NCI-H345 (cell line): ENCODE measurements around the gene IPO9.
"Not testable (repeated sequence)": the region's sequence is repeated elsewhere in the genome, so short reads cannot be mapped to it uniquely, and the experiment has no call there.

Experiments
- DNase-seq: peaks from one replicate; lab custom pipeline; 2025; lab: John Stamatoyannopoulos, UW

IPO9 gene

DNA sequence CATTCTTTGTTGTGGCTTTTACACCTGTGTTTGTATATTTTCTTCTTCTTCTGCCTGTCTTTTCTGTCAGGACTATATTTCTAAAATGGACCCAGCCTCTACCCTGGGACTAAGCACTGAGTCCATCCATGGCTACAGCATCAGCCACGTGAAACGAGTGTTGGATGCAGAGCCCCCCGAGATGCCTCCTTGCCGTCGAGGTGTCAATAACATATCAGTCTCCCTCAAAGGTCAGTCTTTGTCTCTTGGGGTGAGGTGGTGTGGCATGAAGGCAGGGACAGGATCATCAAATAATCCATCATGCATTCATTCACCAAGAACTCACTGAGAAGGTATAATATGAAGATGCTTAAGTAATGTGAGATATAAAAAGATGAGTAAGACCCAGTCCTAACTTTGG is 19.1 kb upstream of the IPO9 start:
- no peak for DNase-seq

DNA sequence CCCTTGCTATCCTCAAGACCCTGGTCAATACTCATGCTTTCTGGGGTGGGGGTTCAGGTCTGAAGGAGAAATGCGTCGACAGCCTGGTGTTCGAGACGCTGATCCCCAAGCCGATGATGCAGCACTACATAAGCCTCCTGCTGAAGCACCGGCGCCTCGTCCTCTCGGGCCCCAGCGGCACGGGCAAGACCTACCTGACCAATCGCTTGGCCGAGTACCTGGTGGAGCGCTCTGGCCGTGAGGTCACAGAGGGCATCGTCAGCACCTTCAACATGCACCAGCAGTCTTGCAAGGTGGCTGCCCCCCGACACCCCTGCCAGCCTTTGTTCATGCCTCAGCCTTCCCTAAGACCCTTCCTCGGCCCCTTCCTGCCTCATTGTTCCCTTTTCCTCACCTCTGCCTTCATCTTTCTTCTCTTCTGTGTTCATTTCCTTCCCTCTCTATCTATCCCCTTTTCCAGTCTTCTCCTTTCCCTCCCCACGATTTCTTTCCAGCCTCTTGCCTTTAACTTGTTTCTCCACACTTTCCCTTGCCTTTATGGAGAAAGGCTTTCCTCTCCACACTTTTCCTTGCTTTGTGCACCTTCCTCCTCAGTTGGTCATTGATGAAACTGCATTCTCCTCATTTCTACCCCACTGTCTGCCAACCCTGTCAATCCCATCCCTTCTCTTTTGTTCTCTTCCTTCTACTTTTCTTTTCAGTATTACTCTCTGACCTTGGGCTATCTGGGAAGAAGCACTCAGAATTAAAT is 18.3 kb upstream of the IPO9 start:
- no peak for DNase-seq

DNA sequence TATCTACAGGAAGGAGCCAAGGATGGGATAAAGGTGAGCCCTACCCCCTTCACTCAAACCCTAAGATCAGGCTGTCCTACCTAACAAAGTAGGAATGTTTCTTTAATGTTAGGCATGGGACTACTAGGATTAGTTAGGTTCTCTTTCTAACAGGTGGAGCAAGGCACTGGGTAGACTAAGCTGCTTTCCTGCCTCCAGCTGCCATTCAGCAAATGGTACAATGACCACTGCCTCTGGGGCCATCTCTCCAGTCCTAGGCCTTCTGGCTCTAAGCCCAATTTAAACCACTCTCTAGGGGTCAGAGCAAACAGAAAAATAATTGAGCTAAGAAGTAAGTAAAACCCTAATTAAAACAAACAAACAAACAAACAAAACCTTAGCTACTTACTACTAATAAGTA is 15.7 kb upstream of the IPO9 start:
- no peak for DNase-seq

DNA sequence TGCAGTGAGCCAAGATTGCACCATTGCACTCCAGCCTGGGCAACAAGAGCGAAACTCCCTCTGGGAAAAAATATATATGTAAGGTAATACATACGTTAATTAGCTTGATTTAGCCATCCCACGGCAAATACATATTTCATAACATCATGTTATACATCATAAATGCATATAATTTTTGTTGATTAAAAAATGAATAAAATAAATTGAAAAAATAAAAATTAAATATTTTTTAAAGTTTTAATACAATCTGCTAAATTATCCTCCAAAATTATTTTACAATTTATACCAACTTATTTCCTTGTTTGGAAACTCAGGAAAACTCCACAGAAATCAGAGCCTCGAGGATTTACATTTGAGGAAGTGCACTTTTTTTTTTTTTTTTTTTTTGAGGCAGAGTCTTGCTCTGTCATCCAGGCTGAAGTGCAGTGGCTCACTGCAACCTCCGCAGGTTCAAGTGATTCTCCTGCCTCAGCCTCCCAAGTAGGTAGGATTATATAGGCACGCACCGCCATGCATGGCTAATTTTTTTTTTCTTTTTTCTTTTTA is 12.6 kb upstream of the IPO9 start:
- no peak for DNase-seq

DNA sequence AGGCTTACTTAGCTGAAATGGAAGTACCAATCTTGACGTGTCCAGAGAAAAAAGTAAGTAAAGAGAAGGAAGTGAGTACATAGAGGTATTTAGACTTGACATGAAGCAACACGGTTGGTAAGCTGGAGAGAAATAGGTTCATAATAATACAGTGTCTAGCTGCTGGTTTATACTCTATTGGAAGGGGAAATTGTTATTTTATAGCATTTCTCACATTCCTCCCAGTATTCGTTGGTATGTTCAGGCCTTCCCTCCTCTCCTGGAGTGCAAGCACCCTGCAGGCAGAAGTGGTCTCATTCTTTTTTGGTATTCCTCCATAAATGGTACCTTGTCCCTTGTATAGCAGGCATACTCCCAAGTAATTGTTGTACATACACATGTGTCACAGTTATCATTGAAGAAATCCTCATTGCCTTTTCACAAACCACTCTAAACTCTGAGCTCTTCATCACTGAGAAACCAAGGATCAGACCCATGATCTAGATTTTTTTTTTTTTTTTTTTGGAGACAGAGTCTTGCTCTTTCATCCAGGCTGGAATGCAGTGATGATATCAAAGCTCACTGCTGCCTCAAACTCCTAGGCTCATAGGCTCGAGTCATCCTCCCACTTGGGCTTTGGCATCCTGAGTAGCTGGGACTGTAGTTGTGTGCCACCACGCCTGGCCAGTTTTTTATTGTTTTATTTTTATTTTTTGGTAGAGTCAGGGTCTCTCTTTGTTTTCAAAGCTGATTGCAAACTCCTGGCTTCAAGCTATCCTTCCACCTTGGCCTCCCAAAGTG is 9.8 kb upstream of the IPO9 start:
- no peak for DNase-seq

DNA sequence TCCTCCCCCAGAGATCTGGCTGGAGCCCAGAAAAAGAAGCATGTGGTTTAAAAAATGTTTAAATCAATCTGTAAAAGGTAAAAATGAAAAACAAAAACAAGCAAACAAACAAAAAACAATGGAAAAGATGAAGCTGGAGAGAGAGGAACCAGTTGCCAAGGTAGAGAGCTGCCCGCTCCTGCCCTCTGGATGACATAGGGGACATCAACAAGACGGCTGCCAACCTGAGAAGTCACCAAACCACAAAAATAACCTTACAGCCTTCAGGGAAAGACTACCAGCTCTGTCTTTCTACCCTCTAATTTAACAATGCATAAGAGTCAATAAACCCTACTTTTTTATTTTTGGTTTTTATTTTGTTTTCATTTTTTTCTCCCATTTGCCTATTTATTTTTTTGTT is 8.5 kb upstream of the IPO9 start:
- no peak for DNase-seq

DNA sequence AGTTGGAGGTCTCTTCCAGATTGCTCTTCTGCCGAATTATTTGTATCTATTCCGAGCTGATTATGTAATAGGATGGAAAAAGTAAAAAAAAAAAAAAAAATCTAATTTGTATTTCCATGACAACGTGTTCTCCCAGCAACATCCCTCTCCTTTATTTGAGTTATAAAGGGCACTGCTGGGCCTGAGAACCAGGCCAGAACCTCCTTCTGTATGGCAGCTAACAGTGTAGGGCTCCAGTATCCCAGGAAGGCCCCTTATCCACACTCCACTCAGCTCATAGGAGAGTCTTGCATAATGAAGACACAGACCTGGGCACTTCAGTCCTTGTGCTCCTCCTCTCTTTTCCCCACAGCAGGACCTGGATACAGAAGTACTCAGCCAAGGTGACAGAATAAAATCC is 3.7 kb upstream of the IPO9 start:
- DNase-seq = no peak

DNA sequence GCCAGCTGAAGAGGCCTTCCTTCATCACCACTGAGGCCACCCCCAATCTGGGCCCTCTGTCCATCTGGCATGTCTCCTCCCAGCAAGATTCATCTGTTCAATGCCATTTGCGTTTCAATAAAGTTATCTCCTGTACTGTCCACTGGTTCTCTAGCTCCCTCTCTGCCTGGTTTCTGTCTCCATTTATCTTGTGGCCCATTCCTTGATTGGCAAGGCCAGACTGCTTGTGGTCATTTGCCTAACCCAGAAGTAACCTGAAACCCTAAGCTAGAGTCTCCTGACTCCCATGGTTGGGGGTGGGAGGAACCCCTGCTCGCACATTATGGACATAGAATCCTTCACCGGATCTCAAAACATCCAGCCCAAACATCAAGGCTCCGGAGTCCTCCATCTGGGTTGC is 2.1 kb upstream of the IPO9 start:
- DNase-seq = no peak

DNA sequence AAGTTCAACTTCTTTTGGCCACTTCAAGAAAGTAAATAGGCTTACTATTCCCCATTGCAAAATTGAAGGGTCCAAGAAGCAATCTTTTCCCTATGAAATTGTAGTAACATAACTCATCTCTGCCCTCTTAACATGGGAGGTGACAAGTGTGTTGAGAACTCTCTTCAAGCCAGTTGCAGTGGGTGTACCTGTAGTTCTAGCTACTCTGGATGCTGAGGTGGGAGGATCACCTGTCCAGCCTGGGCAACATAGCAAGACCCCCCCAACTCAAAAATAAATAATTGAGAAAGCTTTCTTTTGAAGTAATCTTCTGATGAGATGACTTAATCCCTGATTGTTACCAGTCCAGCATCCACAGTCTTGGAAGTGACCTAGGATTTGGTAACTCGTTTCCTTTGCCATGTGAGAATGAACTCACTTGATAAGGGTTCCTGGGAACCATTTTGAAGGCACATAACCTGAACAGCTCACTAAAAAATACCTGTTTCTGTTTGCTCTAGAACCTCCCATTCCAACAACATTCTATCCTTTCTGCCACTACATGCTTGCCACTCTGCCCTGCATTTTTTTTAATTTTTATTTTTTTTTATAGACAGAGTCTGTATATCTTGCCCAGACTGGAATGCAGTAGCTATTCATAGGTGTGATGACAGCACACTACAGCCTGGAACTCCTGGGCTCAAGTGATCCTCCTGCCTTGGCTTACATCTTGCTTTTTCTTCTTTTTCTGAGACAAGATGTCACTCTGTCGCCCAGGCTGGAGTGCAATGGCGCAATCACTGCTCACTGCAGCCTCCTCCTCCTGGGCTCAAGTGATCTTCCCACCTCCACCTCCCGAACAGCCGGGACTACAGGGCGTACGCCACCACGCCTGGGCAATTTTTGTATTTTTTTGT is 1.4 kb upstream of the IPO9 start:
- no peak for DNase-seq

DNA sequence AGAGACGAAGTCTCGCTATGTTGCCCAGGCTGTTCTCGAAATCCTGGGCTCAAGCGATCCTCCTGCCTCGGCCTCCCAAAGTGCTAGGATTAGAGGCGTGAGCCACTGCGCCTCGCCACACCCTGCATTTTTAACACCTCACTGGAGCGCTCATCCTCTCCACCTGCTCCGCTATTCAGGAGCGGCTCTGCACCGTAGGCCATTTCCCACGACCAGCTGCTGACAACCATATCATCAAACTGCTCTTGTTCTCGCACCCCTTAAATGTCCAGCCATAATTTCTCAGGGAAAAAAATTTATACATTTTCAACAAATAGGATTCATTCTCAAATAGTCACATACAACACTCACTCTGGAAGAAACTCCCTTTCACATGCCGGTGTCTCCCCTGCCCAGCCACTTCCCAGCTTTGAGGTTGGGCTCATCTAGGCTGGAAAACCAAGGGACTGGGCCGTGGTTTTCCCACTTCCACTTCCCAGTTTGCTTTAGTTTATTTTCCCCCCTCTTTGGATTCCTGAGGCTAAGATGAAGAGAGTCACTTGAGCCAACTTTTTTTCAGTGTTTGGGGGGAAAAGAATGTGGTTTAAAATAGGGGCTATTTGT is 639 bp upstream of the IPO9 start:
- no peak for DNase-seq

DNA sequence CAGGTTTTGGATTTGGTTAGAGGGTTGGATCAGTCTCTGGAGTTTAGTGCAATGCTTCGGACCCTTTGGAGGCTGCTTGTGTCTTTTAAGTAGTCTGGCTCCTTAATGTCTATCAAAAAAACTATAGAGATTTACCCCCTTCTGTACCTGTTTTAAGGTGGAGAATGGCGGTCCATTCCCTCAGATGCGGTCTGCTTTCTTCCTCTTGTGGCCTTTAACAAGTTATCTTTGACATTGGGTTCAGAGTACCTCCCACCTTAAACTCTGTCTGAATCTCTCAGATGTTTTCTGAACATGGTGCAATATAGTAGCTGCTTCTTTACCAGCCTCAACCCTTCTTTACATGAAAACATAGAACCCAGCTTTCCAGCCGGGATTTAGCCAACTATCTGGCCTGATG is 2.4 kb downstream of the IPO9 start:
- no peak for DNase-seq

DNA sequence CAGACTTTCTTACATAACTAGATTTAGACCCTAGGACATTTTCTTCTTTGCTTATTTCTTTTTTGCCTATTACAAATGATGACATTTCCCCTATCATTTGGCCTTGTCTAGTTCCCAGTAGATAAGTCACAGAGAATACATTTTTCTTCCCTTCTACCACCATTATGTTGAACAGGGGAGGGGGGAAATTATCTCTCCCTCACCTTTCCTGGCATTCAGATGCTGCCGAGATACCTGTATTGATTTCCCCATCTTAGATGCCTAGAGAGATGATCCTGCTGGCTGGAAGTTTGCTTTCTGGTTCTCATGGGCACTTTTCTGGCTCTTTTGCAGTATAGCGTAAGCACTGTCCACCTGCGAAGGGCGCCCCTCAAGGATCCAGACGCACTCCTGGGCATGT is 5.7 kb downstream of the IPO9 start:
- no peak for DNase-seq

DNA sequence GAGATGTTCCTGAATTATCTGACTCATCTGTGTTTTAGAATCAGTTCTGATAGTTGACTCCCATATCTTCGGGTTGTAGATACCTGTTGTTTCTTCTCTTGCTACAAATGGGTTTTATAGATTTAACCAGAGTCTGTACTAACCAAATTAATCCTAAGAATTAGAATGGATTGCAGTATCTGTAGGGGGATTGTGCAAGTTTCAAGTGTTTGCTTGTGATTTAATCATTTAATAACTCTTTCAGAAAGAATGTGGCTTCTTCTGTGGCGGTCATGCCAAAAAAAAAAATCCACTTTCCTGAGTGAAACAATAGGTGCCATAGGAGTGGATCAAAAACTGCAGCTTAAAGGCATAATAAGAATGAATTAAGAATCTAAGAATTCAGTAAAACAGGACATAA is 9.4 kb downstream of the IPO9 start:
- no peak for DNase-seq

DNA sequence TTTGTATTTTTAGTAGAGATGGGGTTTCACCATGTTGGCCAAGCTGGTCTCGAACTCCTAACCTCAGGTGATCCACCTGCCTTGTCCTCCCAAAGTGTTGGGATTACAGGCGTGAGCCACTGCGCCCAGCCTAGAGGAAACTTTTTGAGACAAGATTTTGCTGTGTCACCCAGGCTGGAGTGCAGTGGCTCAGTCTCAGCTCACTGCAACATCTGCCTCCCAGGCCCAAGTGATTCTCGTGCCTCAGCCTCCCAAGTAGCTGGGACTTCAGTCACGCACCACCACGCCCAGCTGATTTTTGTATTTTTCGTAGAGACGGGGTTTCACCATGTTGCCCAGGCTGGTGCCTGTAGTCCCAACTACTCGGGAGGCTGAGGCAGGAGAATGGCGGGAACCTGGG is 10.1 kb downstream of the IPO9 start:
- DNase-seq = not testable (repeated sequence)

DNA sequence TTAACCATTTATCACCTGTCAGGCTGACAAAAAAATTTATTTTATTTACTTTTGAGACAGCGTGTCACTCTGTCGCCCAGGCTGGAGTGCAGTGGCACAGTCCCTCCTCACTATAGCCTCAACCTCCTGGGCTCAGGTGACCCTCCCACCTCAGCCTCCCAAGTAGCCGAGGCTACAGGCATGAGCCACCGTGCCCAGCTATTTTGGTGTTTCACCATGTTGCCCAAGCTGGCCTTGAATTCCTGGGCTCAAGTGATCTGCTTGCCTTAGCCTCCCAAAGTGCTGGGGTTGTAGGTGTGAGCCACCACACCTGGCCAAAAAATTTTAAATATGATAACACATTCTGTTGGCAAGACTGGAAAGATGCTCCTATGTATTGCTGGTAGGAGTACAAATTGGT is 11.1 kb downstream of the IPO9 start:
- no peak for DNase-seq

DNA sequence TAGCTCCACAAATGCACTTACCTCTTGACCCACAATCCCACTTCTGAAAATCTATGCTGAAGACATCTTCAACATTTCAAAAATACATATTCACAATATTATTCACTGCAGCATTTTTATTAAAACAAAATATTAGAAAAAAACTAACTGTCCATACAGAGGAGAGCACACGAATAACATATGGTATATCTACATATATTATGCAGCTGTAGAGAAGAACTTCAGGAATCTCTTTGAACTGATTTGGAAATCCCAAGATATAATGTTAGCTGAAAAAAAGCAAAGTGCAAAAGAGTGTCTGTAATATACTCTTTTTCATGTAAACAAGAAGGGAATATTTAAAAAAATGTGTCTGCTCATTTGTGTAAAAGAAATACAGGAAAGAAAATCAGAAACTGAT is 11.5 kb downstream of the IPO9 start:
- no peak for DNase-seq

DNA sequence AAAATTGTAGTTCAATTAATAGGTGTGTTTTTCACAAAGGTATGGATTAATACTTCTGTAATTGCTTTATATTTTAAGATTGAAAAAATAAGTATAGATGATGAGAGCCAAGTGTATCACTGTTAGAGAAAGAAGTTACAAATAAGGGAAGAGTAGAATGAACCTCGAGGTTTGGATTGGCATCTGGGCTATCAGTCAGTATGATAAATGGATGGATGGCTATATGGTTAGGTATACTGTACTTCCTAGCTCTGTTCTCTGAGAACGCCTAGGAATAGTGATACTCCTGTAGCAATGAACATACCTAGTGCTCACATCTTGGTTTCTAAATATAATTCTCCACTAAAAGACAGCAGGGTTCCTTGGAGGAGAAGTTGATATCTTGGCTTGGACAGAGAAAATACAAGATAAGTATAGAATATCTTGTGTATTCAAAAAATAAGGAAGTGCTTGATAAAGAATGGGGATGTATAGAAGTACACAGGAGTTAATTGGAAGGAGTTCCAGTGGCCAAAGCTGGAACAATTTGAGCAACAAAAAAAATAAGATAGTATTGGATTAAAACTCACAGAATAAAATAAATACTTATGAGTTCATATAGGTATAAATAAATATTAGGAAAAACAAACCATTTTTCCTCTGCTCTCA is 12.4 kb downstream of the IPO9 start:
- DNase-seq = no peak

DNA sequence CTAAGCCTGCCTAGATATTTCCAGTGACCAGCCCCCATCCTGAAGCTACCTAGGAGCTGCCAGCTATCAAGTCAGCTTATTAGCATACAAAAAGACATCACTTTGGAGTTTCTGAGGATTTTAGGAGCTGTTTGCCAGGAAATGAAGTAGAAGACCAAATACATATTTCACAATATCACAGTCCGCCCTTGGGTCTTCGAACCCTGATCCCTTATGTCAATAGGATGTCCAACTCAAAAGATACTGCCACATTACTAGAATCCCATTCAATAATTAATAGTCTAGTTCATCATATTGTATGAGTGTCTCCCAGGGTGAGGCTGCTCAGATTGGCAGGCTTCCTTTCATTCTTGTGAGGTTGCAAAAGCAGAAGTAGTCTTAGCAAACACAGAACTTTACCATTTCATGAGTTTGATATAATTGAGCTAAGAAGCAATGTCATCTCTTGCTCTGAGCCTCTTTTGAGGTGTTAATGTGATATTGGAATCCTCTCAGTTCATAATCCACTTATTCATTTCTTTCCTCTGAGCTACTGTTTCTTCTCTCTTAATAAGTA is 13.6 kb downstream of the IPO9 start:
- DNase-seq = no peak

DNA sequence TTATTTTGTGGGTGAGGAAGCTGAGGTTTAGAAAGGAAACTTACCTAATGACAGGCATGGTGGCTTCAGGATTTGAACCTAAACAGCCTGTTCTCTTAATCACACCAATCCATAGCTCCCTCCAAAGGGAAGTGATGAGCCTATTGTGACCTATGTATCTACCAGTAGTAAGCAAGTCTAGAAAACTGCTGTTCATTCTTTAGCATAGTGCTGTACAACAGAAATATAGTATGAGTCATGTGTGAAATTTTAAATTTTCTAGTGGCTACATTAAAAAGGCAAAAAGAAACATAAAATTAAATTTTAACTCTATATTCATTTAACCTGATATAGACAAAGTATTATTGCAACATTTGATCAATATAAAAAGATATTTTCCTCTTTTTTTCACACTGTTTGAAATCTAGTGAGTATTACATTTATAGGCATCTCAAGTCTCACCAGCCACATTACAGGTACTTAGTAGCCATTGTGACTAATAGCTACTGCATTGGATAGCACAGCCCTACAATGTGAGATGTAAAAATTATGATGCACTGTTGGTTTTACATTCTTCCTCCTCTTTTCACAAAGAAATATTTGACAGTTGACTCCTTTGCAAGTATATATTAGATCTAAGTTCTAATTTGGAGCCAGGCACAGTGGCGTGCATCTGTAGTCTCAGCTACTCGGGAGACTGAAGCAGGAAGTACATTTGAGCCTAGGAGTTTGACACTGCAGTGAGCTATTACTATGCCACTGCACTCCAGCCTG is 16.6 kb downstream of the IPO9 start:
- DNase-seq = no peak

DNA sequence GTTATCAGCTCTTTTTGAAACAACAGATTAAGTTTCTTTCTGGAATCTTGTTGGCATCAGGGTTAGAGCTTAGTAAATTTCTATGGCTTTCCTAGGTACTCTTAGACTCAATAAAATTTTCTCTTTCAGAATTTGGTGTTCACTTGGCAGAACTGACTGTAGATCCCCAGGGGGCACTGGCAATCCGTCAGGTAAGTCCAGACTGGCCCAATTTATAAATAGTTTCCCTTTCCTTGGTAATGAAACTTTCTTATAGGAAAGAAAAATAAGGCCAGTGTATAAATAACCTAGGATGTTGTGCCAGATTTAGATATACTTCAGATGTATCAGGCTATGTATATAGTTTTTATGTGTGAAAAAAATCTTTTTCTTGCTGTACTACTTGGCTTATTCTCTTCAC is 18.2 kb downstream of the IPO9 start:
- no peak for DNase-seq
